Esophagus (tissue), 2 donors: ENCODE results near the gene MICAL3. TPM values are rescaled to one million over a fixed set of nuclear protein-coding genes. Genes with fewer than 3 reads are reported as not detected.
A peak's percentile ranks its signal among the peaks of the same experiment; 100 is the strongest.

Experiments
- H3K27ac ChIP-seq, 2 donors: one replicate each; pipeline ENCODE4 v1.5.1; 2013; ENCODE audit warnings: low read depth in 2 of 2, mild to moderate bottlenecking in 2 of 2, inconsistent platforms in 1 of 2, low read length in 1 of 2, moderate library complexity in 1 of 2
- H3K27me3 ChIP-seq, 2 donors: one replicate each; pipeline ENCODE4 v1.6.1; 2013; ENCODE audit warnings: low read length in 2 of 2, control low read depth in 1 of 2, mild to moderate bottlenecking in 1 of 2; ENCODE audit not compliant: insufficient read depth in 2 of 2, control insufficient read depth in 1 of 2
- H3K36me3 ChIP-seq, 2 donors: one replicate each; pipeline ENCODE4 v1.6.1; 2013; ENCODE audit warnings: low read length in 1 of 2; ENCODE audit not compliant: control insufficient read depth in 2 of 2, insufficient read depth in 2 of 2
- H3K4me1 ChIP-seq, 2 donors: one replicate each; pipeline ENCODE4 v1.6.1; 2013; ENCODE audit warnings: low read length in 1 of 2; ENCODE audit not compliant: control insufficient read depth in 2 of 2, insufficient read depth in 2 of 2
- H3K4me3 ChIP-seq, 2 donors: one replicate each; pipeline ENCODE4 v1.5.1; 2013; ENCODE audit warnings: low read length in 2 of 2, mild to moderate bottlenecking in 2 of 2, low read depth in 1 of 2, moderate library complexity in 1 of 2
- H3K9me3 ChIP-seq, 2 donors: one replicate each; pipeline ENCODE4 v1.6.1; 2013; ENCODE audit warnings: mild to moderate bottlenecking in 2 of 2, low read depth in 1 of 2, low read length in 1 of 2, moderate library complexity in 1 of 2; ENCODE audit not compliant: control insufficient read depth in 2 of 2, insufficient read depth in 1 of 2
- WGBS, 2 donors: extraction: QIAGEN DNeasy Blood & Tissue Kit; methylation state at CpG; one replicate each; pipeline ENCODE4 v1.1.7; 2013; 5-methylcytosine and 5-hydroxymethylcytosine counted together
- polyA plus RNA-seq, 2 donors: library from polyadenylated mRNA; stranded (reverse); fragments of 200-250 nt; gene quantifications; one replicate each; pipeline ENCODE4 v1.2.3, GENCODE V29; 2013
- donor health status: healthy with polysubstance abuse.
- donor health status: Bipolar disorder and iron deficiency.

MICAL3 gene
- polyA plus RNA-seq, 2 donors: 6.2 to 13.3 TPM

- no peak overlapping the region for H3K27ac ChIP-seq
- no peak overlapping the region for H3K4me3 ChIP-seq
- no peaks in the 10 kb centered on the region for H3K9me3 ChIP-seq
- peaks cover 12 to 16% of the 10 kb centered on the region in 2 donors for H3K36me3 ChIP-seq
- peaks cover 3 to 8% of the 10 kb centered on the region in 2 donors for H3K4me1 ChIP-seq
- 74 to 79% methylated on average over 9 of the region's 9 CpGs for WGBS, 2 donors
- no peaks in the 10 kb centered on the region for H3K27me3 ChIP-seq
Observed at GRCh38 chr22:17862646-17863181, 161.6 kb downstream of the MICAL3 start.

GRCh38 chr22:17861909-17862308, 162.5 kb downstream of the MICAL3 start:
- no peak overlapping the region for H3K27ac ChIP-seq
- H3K4me1 ChIP-seq: peaks cover 3 to 10% of the 10 kb centered on the region in 2 donors
- 87% methylated on average over 5 of the region's 5 CpGs for WGBS, 2 donors
- H3K27me3 ChIP-seq: no peaks in the 10 kb centered on the region
- H3K36me3 ChIP-seq: peaks cover 12 to 16% of the 10 kb centered on the region in 2 donors
- no peak overlapping the region for H3K4me3 ChIP-seq
- H3K9me3 ChIP-seq: no peaks in the 10 kb centered on the region

GRCh38 chr22:17860220-17860965, 164.0 kb downstream of the MICAL3 start:
- Histone ChIP-seq H3K27ac (peak overlapping the region; percentile 28 to 57), H3K4me1 (peaks cover 3 to 10% of the 10 kb centered on the region in 2 donors), H3K36me3 (peaks cover 12 to 16% of the 10 kb centered on the region in 2 donors), H3K4me3 (no peak overlapping the region), H3K27me3 (no peaks in the 10 kb centered on the region), H3K9me3 (no peaks in the 10 kb centered on the region)
- 65 to 81% methylated on average over 23 of the region's 23 CpGs for WGBS, 2 donors

GRCh38 chr22:17858033-17858432, 166.3 kb downstream of the MICAL3 start:
- H3K27ac ChIP-seq: peak overlapping the region; percentile 49 to 80
- no peak overlapping the region for H3K4me3 ChIP-seq
- WGBS, 2 donors: 58 to 67% methylated on average over 11 of the region's 11 CpGs
- peaks cover 0 to 12% of the 10 kb centered on the region in 2 donors for H3K4me1 ChIP-seq
- no peaks in the 10 kb centered on the region for H3K9me3 ChIP-seq
- H3K27me3 ChIP-seq: no peaks in the 10 kb centered on the region
- peaks cover 0 to 12% of the 10 kb centered on the region in 2 donors for H3K36me3 ChIP-seq

GRCh38 chr22:17855572-17856290, 168.6 kb downstream of the MICAL3 start:
- H3K4me3 ChIP-seq: no peak overlapping the region
- H3K9me3 ChIP-seq: no peaks in the 10 kb centered on the region
- H3K36me3 ChIP-seq: peaks cover 0 to 12% of the 10 kb centered on the region in 2 donors
- WGBS, 2 donors: 85% methylated on average over 13 of the region's 13 CpGs
- no peaks in the 10 kb centered on the region for H3K27me3 ChIP-seq
- H3K27ac ChIP-seq: peak overlapping the region in 1 of 2 donors; percentile 42
- peaks cover 0 to 12% of the 10 kb centered on the region in 2 donors for H3K4me1 ChIP-seq

- no peaks in the 10 kb centered on the region for H3K27me3 ChIP-seq
- 32 to 62% methylated on average over 6 of the region's 6 CpGs for WGBS, 2 donors
- peaks cover 0 to 12% of the 10 kb centered on the region in 2 donors for H3K36me3 ChIP-seq
- H3K27ac ChIP-seq: peak overlapping the region in 1 of 2 donors; percentile 51
- H3K9me3 ChIP-seq: no peaks in the 10 kb centered on the region
- H3K4me1 ChIP-seq: peaks cover 2 to 5% of the 10 kb centered on the region in 2 donors
- H3K4me3 ChIP-seq: no peak overlapping the region
Observed at GRCh38 chr22:17853073-17853472, 171.3 kb downstream of the MICAL3 start.

GRCh38 chr22:17851759-17852158, 172.6 kb downstream of the MICAL3 start:
- Histone ChIP-seq H3K27ac (peak overlapping the region in 1 of 2 donors; percentile 58), H3K4me3 (no peak overlapping the region), H3K36me3 (peaks cover 0 to 12% of the 10 kb centered on the region in 2 donors), H3K4me1 (peaks cover 2% of the 10 kb centered on the region in 2 donors), H3K9me3 (no peaks in the 10 kb centered on the region), H3K27me3 (no peaks in the 10 kb centered on the region)
- WGBS, 2 donors: 80 to 81% methylated on average over 14 of the region's 14 CpGs

GRCh38 chr22:17847360-17848078, 176.8 kb downstream of the MICAL3 start:
- no peaks in the 10 kb centered on the region for H3K9me3 ChIP-seq
- H3K27ac ChIP-seq: peak overlapping the region; percentile 85 to 87
- no peak overlapping the region for H3K4me3 ChIP-seq
- peaks cover 4 to 8% of the 10 kb centered on the region in 2 donors for H3K4me1 ChIP-seq
- no peaks in the 10 kb centered on the region for H3K36me3 ChIP-seq
- no peaks in the 10 kb centered on the region for H3K27me3 ChIP-seq
- 87 to 89% methylated on average over 18 of the region's 18 CpGs for WGBS, 2 donors

- Histone ChIP-seq H3K27me3 (no peaks in the 10 kb centered on the region), H3K9me3 (no peaks in the 10 kb centered on the region), H3K4me3 (no peak overlapping the region), H3K4me1 (peaks cover 6 to 8% of the 10 kb centered on the region in 2 donors), H3K36me3 (peaks cover 0 to 3% of the 10 kb centered on the region in 2 donors), H3K27ac (peak overlapping the region; percentile 85 to 87)
- 36 to 47% methylated on average over 13 of the region's 13 CpGs for WGBS, 2 donors
Observed at GRCh38 chr22:17846326-17846992, 177.9 kb downstream of the MICAL3 start.
